GM21447 (cell line): ENCODE measurements around the gene ACOT7.
"Not testable (repeated sequence)": the region's sequence is repeated elsewhere in the genome, so short reads cannot be mapped to it uniquely, and the experiment has no call there.

Experiments used
- ATAC-seq: cut with Tn5 transposase; IDR thresholded peaks from one replicate; pipeline ENCODE4 v1.9.1; 2021; ENCODE audit not compliant: unreplicated experiment

ACOT7 gene, protein sequence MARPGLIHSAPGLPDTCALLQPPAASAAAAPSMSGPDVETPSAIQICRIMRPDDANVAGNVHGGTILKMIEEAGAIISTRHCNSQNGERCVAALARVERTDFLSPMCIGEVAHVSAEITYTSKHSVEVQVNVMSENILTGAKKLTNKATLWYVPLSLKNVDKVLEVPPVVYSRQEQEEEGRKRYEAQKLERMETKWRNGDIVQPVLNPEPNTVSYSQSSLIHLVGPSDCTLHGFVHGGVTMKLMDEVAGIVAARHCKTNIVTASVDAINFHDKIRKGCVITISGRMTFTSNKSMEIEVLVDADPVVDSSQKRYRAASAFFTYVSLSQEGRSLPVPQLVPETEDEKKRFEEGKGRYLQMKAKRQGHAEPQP

GRCh38 chr1:6393400-6394187 is at the start of gene ACOT7:
Gene ACOT7 (minus strand): TSS chr1:6393767. CDS start chr1:6393399, 368 bp downstream.
- ATAC-seq, result peak; percentile 73

DNA sequence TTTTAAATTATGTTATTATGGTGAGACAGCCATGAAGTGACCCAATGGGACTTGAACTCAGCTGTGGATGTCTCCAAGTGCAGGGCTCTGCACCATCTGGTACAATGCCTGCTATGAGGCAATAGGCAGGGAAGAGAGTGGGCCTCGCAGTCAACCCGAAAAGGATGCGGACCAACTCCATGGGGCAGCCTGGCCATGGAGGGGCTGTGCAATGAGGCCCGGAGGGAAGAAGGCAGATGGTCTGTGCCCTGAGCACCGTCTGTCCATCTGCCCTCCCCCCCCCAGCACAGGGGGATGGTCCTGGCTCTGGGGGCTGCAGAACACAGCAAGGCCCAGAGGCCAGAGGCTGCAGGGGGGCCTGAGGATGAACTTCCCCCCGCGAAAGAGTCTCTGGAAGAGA is 48.0 kb upstream of the ACOT7 start:
- ATAC-seq, result no peak

GRCh38 chr1:6440198-6441126 is 46.9 kb upstream of the ACOT7 start:
- ATAC-seq, result no peak

DNA sequence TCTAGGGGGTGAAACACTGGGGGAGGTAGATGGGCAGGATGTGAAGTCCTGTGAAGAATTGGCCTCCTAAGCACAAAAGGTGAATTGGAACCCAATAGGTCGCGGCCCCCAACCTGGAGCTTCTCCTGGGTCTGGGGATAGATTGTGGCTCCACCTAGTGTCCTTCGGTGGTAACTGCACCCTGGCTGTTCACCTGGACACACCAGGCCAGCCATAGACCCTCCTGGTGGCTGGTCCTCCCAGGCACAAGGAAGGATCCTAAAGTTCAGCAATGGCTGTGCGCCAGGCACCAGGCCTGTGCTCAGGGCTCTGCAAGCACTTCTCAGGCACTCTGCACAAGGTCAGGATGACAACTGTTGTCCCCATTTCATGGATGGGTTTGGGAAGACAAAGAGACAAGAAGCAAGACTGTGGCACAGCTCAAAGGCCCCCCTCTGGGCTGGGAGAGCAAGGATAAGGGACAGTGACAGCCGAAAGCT is 44.5 kb upstream of the ACOT7 start:
- no peak for ATAC-seq

GRCh38 chr1:6437012-6437700 is 43.6 kb upstream of the ACOT7 start:
- not testable (repeated sequence) for ATAC-seq

GRCh38 chr1:6436277-6436676 is 42.7 kb upstream of the ACOT7 start:
- not testable (repeated sequence) for ATAC-seq

DNA sequence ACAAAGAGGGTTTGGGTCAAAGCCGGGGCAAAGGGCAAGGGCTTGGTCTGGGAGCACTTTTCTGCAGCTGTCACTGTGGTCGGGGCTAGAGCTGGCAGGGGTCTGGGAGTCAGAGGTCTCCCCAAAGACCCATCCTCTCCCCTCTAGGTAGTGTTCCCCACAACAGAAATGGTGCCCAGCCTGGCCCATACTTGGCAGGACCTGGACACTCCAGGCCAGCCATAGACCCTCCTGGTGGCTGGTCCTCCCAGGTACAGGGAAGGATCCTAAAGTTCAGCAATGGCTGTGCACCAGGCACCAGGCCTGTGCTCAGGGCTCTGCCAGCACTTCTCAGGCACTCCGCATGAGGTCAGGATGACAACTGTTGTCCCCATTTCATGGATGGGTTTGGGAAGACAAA is 42.0 kb upstream of the ACOT7 start:
- no peak for ATAC-seq

- no peak for ATAC-seq
Observed at GRCh38 chr1:6435129-6435528, 41.6 kb upstream of the ACOT7 start.

DNA sequence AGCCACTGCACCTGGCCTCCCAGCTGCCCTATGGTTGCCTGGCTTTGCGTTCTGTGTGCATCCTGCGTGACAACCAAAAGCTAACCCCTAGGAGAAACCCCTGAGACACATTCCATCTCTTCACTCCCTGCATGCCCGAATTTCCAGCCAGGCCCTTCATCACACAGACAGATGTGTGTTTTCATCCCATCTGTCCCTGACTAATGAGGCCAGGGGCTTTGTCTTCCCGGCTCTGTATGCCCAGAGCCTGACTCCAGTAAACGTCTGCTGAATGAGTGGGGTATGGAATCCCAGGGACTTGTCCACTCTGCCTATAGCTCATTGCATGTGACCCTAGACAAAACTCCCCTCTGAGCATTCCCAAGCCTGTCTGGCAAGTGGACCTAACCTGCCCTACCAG is 40.6 kb upstream of the ACOT7 start:
- ATAC-seq, result no peak

GRCh38 chr1:6431645-6432579 is 38.3 kb upstream of the ACOT7 start:
- ATAC-seq, result not testable (repeated sequence)

GRCh38 chr1:6429660-6430411 is 36.3 kb upstream of the ACOT7 start:
- not testable (repeated sequence) for ATAC-seq

- ATAC-seq, result not testable (repeated sequence)
Observed at GRCh38 chr1:6428453-6428852, 34.9 kb upstream of the ACOT7 start.

- no peak for ATAC-seq
Observed at GRCh38 chr1:6427441-6428390, 34.1 kb upstream of the ACOT7 start.

DNA sequence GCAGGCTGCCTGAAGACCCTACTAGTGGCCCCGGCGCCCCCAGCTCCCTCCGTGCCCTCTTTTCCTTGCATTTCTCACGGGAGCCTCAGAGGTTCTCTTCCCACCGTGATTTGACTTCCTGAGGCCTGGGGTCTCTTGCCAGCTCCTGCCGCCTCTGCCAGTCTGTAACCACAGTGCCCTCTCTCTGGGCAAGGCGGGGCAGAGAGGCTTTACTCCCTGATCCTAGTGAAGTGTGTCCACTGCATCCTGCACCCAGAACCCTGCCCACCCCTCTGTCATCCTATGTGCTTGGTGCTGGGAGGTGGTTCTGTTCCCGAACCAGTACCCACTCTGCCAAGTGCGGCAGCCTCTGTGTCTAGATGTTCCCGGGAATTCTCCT is 33.4 kb upstream of the ACOT7 start:
- no peak for ATAC-seq

GRCh38 chr1:6426277-6426971 is 32.9 kb upstream of the ACOT7 start:
- ATAC-seq, result no peak

DNA sequence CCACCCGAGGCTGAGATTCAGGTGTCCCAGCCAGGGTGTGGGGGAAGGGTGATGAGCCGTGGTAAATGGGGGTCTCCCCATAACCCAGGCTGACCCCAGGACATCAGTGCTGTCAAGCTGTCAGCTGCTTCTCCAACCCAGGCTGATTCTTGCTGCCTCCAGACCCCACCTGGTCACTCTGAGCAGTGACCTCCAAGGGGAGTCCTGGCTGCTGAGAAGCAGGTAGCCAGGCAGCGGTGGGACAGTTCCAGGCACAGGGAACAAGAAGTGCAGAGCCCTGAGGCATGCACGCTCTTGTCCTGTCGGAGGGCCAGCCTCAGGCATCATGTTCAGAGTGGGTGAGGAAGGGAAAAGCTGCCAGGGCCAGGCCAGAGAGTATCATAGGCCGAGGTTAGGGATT is 32.1 kb upstream of the ACOT7 start:
- ATAC-seq, result no peak
